Hematopoietic multipotent progenitor cell treated with erythropoietin and hydrocortisone succinate and interleukin-3 and kit ligand, for 4 days (in vitro differentiated cells): ENCODE data around the gene C8G.

ENCODE experiments used
- DNase-seq: peaks from one replicate; pipeline ENCODE4 v3.0.0-alpha.2; 2015

C8G gene

DNA sequence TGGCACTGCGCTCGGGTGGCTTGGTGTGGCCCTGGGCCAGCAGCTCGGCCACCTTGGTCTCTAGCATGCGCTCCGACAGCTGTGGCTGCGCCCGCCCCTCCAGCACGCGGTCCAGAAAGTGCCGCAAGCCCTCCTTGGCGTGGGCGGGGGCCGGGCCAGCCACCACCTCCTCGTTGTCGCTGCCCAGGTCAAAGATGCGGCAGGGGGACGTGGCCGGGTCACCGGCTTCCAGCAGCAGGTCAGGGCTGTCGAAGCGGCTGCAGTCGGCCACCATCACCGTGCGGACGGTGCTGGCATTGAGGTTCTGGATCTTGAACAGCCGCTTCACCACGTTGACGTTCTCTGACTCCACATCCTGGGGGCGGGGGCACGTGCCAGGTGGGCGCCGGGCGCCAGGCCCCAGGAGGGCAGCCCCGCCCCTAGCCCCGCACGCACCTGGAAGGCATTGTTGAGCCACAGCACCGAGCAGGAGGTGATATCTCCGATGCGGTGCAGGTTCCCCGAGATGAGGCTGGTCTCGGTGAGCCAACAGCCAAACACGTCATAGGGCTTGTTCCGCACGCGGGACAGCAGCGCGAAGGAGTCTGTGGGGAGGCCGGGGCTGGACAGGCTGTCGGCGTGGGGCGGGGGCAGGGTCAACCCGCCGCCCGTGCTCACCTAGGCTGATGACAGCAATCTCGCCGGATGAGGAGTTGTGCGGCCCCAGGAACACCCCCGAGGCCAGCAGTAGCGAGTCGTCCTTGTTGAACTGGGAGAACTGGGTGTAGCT lies 2.7 kb upstream of the C8G start:
- no peak for DNase-seq

GRCh38 chr9:136942881-136943230 lies 2.2 kb upstream of the C8G start:
- no peak for DNase-seq

DNA sequence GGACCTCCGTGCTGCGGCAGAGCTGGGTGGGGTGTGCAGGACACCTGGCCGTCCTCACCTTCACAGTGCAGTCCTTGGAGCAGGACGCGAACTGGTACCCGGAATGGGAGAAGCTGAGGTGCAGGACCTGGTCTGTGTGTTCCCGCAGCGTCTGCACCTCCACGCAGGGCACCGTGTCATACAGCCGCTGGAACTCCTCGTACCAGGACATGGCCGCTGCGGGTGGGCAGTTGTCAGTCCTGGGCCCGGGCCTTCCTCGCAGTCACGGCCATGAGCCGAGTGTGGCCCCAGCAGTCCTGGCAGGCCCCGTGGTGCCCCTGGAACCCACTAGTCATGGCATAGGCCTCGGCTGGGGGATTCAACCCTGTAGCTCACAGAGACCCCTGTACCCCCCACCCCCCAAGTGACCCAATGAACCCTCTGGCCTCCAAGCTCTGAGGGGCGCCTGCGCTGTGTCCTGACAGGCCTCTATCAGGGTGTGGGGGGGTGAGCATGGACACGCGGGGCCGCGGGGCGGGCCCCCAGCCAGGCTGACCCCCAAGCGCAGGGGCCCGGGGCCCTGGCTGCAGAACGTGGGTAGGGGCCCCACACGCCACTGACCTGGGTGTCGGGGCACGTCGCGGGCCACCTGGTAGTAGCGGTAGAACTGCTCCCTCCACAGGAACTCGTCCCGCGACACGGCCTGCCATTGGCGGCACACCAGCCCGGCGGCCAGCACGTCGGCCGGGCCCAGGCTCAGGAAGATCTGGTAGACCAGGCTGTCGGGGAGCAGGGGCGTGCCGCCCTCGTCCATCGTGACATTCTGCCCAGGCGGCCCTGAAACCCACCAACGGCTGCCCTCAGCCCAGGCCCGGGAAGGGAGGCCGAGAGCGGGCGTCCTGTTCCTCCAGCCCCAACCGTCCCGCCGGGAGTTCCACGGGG lies 1.5 kb upstream of the C8G start:
- DNase-seq = peak; percentile 68

GRCh38 chr9:136944212-136944518 lies 878 bp upstream of the C8G start:
- peak; percentile 83 for DNase-seq

DNA sequence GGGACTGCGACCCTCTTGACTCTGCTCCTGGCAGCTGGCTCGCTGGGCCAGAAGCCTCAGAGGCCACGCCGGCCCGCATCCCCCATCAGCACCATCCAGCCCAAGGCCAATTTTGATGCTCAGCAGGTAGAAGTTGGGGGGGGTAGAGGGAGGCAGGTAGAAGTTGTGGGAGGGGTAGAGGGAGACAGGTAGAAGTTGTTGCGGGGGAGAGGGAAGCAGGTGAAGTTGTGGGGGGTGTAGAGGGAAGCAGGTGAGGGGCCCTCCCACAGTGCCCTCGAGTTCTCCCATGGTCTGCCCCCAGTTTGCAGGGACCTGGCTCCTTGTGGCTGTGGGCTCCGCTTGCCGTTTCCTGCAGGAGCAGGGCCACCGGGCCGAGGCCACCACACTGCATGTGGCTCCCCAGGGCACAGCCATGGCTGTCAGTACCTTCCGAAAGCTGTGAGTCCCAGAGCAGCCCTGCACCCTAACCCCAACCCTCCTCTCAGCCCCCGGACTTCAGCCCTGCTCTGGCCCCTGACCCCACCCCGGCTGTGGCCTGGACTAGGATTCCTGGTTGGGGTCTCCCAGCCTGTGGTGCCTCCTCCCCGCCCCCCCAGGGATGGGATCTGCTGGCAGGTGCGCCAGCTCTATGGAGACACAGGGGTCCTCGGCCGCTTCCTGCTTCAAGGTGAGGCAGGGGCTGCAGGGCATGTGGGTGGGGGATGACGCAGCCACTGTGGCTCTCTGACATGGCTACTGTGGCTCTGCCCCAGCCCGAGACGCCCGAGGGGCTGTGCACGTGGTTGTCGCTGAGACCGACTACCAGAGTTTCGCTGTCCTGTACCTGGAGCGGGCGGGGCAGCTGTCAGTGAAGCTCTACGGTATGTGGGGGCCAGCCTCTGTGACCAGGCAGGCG lies 537 bp downstream of the C8G start:
- DNase-seq = no peak

DNA sequence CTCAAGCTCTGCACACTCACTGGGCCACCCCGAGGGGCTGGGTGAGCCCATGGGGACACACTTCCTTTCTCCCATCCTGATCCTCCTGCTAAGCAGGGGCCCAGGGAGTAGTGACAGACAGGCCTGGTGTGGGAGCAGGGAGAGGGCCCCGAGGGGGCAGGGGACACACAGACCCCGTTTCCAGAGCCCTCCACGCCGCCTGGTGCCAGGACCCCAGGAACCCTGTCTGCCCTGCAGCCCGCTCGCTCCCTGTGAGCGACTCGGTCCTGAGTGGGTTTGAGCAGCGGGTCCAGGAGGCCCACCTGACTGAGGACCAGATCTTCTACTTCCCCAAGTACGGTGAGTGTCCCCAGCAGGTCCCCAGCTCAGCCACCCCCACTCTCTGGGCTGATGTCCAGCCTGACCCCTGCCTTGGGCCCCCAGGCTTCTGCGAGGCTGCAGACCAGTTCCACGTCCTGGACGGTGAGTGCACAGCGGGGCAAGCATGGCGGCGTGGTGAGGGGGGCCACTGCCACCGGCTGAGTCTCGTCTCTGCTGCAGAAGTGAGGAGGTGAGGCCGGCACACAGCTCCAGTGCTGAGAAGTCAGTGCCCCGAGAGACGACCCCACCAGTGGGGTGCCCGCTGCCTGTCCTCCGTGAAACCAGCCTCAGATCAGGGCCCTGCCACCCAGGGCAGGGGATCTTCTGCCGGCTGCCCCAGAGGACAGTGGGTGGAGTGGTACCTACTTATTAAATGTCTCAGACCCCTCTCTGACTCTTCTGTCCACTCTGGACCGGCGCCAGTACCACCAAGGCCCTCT lies 1.4 kb downstream of the C8G start:
- no peak for DNase-seq

GRCh38 chr9:136947028-136947891 lies 2.2 kb downstream of the C8G start:
- no peak for DNase-seq

DNA sequence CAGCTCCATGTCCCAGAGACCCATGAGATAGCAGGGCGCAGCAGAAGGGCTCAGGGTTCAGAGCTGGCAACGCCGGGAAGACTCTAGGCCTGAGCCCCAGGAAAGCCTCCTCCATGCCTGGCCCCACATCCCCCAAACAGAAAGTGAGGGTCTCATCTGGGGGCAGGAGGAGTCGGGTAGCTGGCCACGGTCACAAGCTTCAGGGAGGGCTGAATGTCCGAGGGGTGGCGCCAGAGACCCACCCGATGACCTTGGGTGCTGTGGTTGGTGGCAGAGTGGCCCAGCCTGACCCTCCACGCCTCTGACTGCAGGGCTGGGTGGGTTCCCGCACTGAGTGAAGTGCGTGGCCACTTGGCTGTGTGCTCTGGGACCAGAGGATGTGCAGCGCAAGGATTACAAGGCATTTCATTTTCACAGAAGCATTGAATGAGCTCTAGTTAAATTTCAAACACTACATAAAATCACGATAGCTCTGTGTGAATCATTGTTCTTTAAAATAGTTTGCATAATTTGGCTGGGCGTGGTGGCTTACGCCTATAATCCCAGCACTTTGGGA lies 3.0 kb downstream of the C8G start:
- DNase-seq = peak; percentile 69

GRCh38 chr9:136949239-136949816 lies 4.3 kb downstream of the C8G start:
- DNase-seq = no peak

GRCh38 chr9:136949817-136950655 lies 5.0 kb downstream of the C8G start:
- DNase-seq = peak; percentile 96

DNA sequence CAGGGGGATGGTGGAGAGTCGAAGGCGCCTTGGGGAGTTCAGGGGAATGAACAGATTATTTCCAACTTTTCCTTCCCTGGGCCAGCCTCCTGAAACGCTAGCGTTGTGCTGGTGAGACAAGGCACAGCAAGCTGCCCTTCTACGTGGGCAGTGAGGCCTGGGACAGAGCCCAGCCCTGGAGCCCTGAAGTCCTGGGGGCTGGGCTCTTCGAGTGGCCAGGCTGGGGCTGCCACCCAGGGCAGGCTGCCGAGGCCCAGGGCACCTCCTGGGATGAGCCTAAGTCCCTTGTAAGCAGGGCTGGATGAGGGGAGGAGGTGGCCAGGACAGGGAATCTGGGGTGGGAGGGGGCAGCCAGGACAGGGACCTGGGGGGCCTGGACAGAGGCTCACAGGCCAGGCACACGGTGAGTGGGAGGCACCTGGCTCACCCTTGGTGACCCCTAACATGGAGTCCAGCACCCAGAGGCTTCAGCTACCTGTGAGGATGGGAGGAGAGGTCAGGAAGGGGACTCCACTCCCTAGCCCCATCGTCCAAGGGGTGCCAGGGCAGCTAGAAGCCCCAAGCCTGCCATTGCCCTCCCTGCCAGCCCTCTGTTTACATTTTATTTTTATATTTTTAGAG lies 5.7 kb downstream of the C8G start:
- DNase-seq = no peak

DNA sequence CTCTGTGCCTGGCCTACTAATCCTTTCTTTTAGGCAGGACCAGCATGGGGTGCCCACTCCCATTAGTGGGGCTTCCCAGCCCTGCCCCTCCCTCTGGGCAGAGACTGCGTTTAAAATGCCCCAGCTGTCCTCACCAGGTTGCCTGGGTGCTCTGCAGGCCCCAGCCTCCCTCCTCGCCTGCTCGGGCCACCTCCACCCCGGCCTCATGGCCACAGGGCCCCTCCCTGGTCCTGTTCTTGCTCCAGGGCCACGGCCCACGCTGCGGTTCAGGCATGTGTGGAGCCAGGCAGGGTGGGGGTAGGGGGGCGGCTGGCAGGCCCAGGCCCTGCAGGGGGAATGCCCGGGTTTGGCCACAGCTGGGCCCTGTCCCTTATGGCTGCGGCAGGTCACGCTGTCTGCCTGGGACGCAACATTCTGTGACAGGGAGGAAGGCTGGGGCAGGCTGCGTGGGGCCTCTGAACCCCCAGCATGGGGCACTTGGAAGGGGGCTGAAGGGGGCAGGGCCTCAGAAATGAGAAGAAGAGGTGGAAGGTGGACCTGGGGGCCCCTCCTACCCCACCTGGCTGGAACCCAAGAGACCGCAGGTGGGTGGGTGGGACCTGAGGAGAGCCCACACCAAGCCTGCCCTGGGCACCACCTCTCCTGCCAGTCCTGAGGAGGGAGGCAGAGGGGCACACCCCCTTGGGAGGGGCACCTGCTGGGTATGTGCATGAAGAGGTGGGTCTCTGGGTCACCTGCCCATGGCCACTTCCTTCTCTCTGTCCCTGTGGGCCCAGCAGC lies 6.7 kb downstream of the C8G start, which contains the start of gene LCN12:
Gene LCN12 (plus strand): TSS at position 733 of the 780 bp plus-strand sequence. CDS start 55 bp downstream, outside the sequence.
- no peak for DNase-seq

- DNase-seq = no peak
Observed at GRCh38 chr9:136952321-136952850, 7.3 kb downstream of the C8G start.

DNA sequence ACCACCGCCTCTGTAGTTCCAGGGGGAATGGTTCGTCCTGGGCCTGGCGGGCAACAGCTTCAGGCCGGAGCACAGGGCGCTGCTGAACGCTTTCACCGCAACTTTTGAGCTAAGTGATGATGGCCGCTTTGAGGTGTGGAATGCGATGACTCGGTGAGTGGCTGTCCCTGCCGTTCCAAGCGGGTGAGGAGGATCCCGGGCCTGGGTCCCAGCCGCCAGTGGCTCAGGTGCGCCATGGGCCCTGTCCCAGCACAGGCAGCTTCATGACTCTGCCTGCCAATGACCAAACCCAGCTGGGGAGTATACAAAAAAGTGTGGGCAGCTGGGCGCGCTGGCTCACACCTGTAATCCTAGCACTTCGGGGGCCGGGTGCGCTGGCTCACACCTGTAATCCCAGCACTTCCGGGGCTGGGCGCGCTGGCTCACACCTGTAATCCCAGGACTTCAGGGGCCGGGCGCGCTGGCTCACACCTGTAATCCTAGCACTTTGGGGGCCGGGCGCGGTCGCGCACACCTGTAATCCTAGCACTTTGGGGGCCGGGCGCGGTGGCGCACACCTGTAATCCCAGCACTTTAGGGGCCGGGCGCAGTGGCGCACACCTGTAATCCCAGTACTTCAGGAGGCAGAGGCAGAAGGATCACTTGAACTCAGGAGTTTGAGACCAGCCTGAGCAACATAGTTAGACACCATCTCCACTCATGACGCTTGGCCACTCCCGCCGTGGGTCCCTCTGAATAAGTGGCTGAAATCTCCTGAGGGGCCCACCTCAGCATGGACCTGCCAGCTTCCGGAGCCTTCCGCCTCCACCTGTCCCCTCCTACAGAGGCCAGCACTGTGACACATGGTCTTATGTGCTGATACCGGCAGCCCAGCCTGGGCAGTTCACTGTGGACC lies 8.1 kb downstream of the C8G start:
- no peak for DNase-seq

- DNase-seq = no peak
Observed at GRCh38 chr9:136953771-136954269, 8.8 kb downstream of the C8G start.

GRCh38 chr9:136954270-136955083 lies 9.4 kb downstream of the C8G start:
- no peak for DNase-seq
